Natural killer cell (primary cell): ENCODE results near the gene MBD5. TPM values are rescaled to one million over a fixed set of nuclear protein-coding genes. Genes with fewer than 3 reads are reported as not detected.

ENCODE experiments used
- ATAC-seq, 3 donors: fragments of 150-1000 bp in 2 of 3; fragments of 200-7000 bp in 1 of 3; cut with Tn5 transposase; 1 replicate in 1 of 3; 2 replicates in 2 of 3; pipeline ENCODE4 v1.10.0; 2021; ENCODE audit warnings: mild to moderate bottlenecking in 2 of 3, moderate library complexity in 2 of 3
- DNase-seq, 2 donors: peaks; one replicate each; pipeline versions ENCODE4 v3.0.0 to v3.0.0-alpha.2; 2013 to 2021; ENCODE audit warnings: mixed read lengths in 1 of 2
- H3K27ac ChIP-seq: one replicate; pipeline ENCODE4 v1.5.1; 2013; ENCODE audit warnings: mild to moderate bottlenecking, low read length
- H3K27me3 ChIP-seq: one replicate; pipeline ENCODE4 v1.6.1; 2013; ENCODE audit warnings: low read length; ENCODE audit not compliant: control insufficient read depth, insufficient read depth
- H3K36me3 ChIP-seq: one replicate; pipeline ENCODE4 v1.6.1; 2013; ENCODE audit warnings: low read length; ENCODE audit not compliant: control insufficient read depth, insufficient read depth
- H3K4me1 ChIP-seq: one replicate; pipeline ENCODE4 v1.6.1; 2013; ENCODE audit warnings: low read length; ENCODE audit not compliant: control insufficient read depth, insufficient read depth
- H3K4me3 ChIP-seq: one replicate; pipeline ENCODE4 v1.5.1; 2013; ENCODE audit warnings: low read length
- H3K9me3 ChIP-seq: one replicate; pipeline ENCODE4 v1.6.1; 2013; ENCODE audit warnings: low read length; ENCODE audit not compliant: control insufficient read depth, insufficient read depth
- H3K27ac Mint-ChIP-seq, 2 donors: one replicate each; pipeline ENCODE4 v1.8.0; 2022; ENCODE audit warnings: mild to moderate bottlenecking in 2 of 2, mixed read lengths in 2 of 2, moderate library complexity in 1 of 2
- H3K27me3 Mint-ChIP-seq, 2 donors: one replicate each; pipeline ENCODE4 v1.8.0; 2022; ENCODE audit warnings: low read depth in 2 of 2, mixed read lengths in 2 of 2
- H3K36me3 Mint-ChIP-seq: one replicate; pipeline ENCODE4 v1.8.0; 2022; ENCODE audit warnings: mixed read lengths
- H3K4me1 Mint-ChIP-seq, 2 donors: one replicate each; pipeline ENCODE4 v1.8.0; 2022; ENCODE audit warnings: mixed read lengths in 2 of 2
- H3K4me3 Mint-ChIP-seq: one replicate; pipeline ENCODE4 v1.8.0; 2022; ENCODE audit warnings: mild to moderate bottlenecking, moderate library complexity, mixed read lengths
- H3K9me3 Mint-ChIP-seq, 2 donors: one replicate each; pipeline ENCODE4 v1.8.0; 2022; ENCODE audit warnings: mixed read lengths in 2 of 2
- CTCF ChIP-seq: fragments of 200-600 bp; IDR thresholded peaks from one replicate; pipeline ENCODE4 v1.8.0; 2022; ENCODE audit warnings: antibody characterized with exemption
- WGBS: methylation state at CpG from one replicate; pipeline ENCODE4 v1.1.7; 2013; ENCODE audit warnings: missing lambda C conversion rate; ENCODE audit not compliant: insufficient coverage; 5-methylcytosine and 5-hydroxymethylcytosine counted together
- intact Hi-C: fragments of 100-400 bp; cut with micrococcal nuclease; formaldehyde crosslinking; loops from one replicate; pipeline ENCODE4 v1.14.2; 2022
- total RNA-seq, 4 donors: library from RNA; stranded (reverse); fragments of 120-200 nt in 1 of 4; gene quantifications; one replicate each; pipeline versions ENCODE4 v1.2.3 to v1.2.4, GENCODE V29; 2013 to 2022

The MBD5 gene
- total RNA-seq, 3 donors from 2014 or later (not counting 1 experiment from before 2014, with no cell fraction given) = 83.8 to 96.3 (median 89.7) TPM

- DNase-seq (no peak), ATAC-seq (no peak)
- peak overlapping the region in 1 of 2 donors; percentile 52 for H3K27ac Mint-ChIP-seq
- intact Hi-C loops = no loop called here
- no peaks in the 10 kb centered on the region for H3K9me3 Mint-ChIP-seq
- Histone ChIP-seq H3K9me3 (no peaks in the 10 kb centered on the region), H3K27ac (no peak overlapping the region), H3K36me3 (no peaks in the 10 kb centered on the region), H3K27me3 (no peaks in the 10 kb centered on the region), H3K4me1 (peaks cover 19% of the 10 kb centered on the region), H3K4me3 (no peak overlapping the region)
- peaks cover 0 to 4% of the 10 kb centered on the region in 2 donors for H3K27me3 Mint-ChIP-seq
- peaks cover 10 to 36% of the 10 kb centered on the region in 2 donors for H3K4me1 Mint-ChIP-seq
- no peak for TF ChIP-seq CTCF
- no peak overlapping the region for H3K4me3 Mint-ChIP-seq
- H3K36me3 Mint-ChIP-seq = no peaks in the 10 kb centered on the region
- 80% methylated on average over 8 of the region's 9 CpGs for WGBS
Observed at GRCh38 chr2:148526509-148527346, 505.8 kb downstream of the MBD5 start.

DNA sequence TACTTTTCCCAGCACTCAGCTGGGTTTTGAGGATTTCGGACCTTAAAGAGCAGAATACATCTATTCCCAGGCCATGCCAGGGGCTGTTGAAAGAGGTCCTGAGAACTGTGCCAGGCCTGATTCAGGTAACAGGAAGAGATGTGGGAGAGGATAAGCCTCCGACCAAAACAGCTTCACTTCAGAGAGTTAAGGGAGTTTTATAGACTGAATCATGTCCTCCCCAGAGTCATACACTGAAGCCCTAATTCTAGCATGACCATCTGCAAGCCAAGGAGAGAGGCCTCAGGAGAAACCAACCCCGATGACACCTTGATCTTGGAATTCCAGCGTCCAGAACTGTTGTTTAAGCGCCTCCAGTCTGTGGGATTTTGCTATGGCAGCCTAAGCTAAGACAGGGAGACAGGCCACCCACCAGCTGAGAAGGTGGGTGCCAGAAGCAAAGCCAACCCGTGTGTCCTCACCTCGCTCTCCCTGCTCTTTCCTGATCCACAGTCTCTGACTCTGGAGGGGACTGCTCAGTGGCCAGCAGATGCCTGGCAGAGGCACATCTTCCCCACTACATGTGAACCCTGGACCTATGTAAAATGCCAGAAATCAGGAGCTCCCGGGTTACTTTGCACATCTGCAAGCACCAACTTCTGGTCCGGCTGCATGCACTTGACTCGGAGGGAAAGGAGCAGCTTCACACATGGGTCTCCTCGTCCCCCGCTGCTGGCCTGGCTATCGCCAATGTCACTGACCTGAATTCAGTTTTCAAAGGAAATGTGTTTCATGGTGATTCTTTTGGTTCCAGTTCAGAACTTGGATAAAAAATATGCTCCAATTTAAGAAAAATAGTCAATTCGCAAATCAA, 506.8 kb downstream of the MBD5 start:
- no peaks in the 10 kb centered on the region for H3K27me3 ChIP-seq
- H3K27ac ChIP-seq = no peak overlapping the region
- intact Hi-C loops = no loop called here
- H3K9me3 ChIP-seq = no peaks in the 10 kb centered on the region
- no peak overlapping the region for H3K4me3 ChIP-seq
- H3K36me3 ChIP-seq = no peaks in the 10 kb centered on the region
- WGBS = 76% methylated on average over 13 of the region's 14 CpGs
- peak in 1 of 2 donors; percentile 45 for DNase-seq
- H3K36me3 Mint-ChIP-seq = no peaks in the 10 kb centered on the region
- H3K4me1 ChIP-seq = peaks cover 19% of the 10 kb centered on the region
- TF ChIP-seq CTCF = no peak
- no peak for ATAC-seq
- peaks cover 0 to 4% of the 10 kb centered on the region in 2 donors for H3K27me3 Mint-ChIP-seq
- peak overlapping the region in 1 of 2 donors; percentile 52 for H3K27ac Mint-ChIP-seq
- H3K4me3 Mint-ChIP-seq = peak overlapping the region; percentile 9
- peaks cover 10 to 36% of the 10 kb centered on the region in 2 donors for H3K4me1 Mint-ChIP-seq
- H3K9me3 Mint-ChIP-seq = no peaks in the 10 kb centered on the region

GRCh38 chr2:148528356-148529064, 507.6 kb downstream of the MBD5 start:
- DNase-seq (peak in 1 of 2 donors; percentile 63), ATAC-seq (no peak)
- peaks cover 10 to 31% of the 10 kb centered on the region in 2 donors for H3K4me1 Mint-ChIP-seq
- H3K4me3 Mint-ChIP-seq = peak overlapping the region; percentile 9
- no peak for TF ChIP-seq CTCF
- Histone ChIP-seq H3K9me3 (no peaks in the 10 kb centered on the region), H3K36me3 (no peaks in the 10 kb centered on the region), H3K27ac (no peak overlapping the region), H3K4me1 (peaks cover 19% of the 10 kb centered on the region), H3K4me3 (no peak overlapping the region), H3K27me3 (no peaks in the 10 kb centered on the region)
- H3K27me3 Mint-ChIP-seq = peaks cover 0 to 4% of the 10 kb centered on the region in 2 donors
- intact Hi-C loops = no loop called here
- H3K9me3 Mint-ChIP-seq = no peaks in the 10 kb centered on the region
- no peak overlapping the region for H3K27ac Mint-ChIP-seq
- 76% methylated on average over 5 of the region's 6 CpGs for WGBS
- H3K36me3 Mint-ChIP-seq = no peaks in the 10 kb centered on the region
